ENCODE results near the gene RUFY1.

GRCh38 chr5:179616002-179616594 is 65.7 kb downstream of the RUFY1 start:
- TF ChIP-seq POLR2A (IDR thresholded peaks at IDR 0.05) = no peak
- TF ChIP-seq CTCF (IDR thresholded peaks at IDR 0.05) = no peak
